ENCODE results near the gene ELFN2.

ELFN2 gene

GRCh38 chr22:37387793-37388192 lies 39.5 kb downstream of the ELFN2 start:
- no peak for DNase-seq (ENCODE audit: low spot score in 2 of 2)
- in situ Hi-C loops (cut with MboI; ENCODE audit: low sequenced_read_pairs): no loop called here
- H3K27me3 ChIP-seq (ENCODE audit: low read depth): no peaks in the 10 kb centered on the region
- no peak overlapping the region for H3K4me3 ChIP-seq
- H3K9me3 ChIP-seq: no peaks in the 10 kb centered on the region
- no peaks in the 10 kb centered on the region for H3K4me1 ChIP-seq
- no peaks in the 10 kb centered on the region for H3K36me3 ChIP-seq (replicated peaks)

- Histone ChIP-seq H3K4me3 (no peak overlapping the region), H3K27me3 (ENCODE audit: low read depth) (peaks cover under 1% of the 10 kb centered on the region; the same call in 1 of the 2 replicates), H3K4me1 (no peaks in the 10 kb centered on the region), H3K36me3 (replicated peaks) (no peaks in the 10 kb centered on the region), H3K9me3 (no peaks in the 10 kb centered on the region)
- DNase-seq (ENCODE audit: low spot score in 2 of 2): no peak
- in situ Hi-C loops (cut with MboI; ENCODE audit: low sequenced_read_pairs): no loop called here
These were observed 40.8 kb downstream of the ELFN2 start for GRCh38 chr22:37386441-37386840.

- H3K36me3 ChIP-seq (replicated peaks): no peaks in the 10 kb centered on the region
- no peaks in the 10 kb centered on the region for H3K9me3 ChIP-seq
- H3K4me3 ChIP-seq: no peak overlapping the region
- DNase-seq (ENCODE audit: low spot score in 2 of 2): no peak
- in situ Hi-C loops (cut with MboI; ENCODE audit: low sequenced_read_pairs): no loop called here
- H3K27me3 ChIP-seq (ENCODE audit: low read depth): peaks cover 18% of the 10 kb centered on the region
- H3K4me1 ChIP-seq: no peaks in the 10 kb centered on the region
These were observed 42.6 kb downstream of the ELFN2 start for GRCh38 chr22:37384691-37385090.

GRCh38 chr22:37383341-37383740 lies 43.9 kb downstream of the ELFN2 start:
- no peaks in the 10 kb centered on the region for H3K4me1 ChIP-seq
- H3K27me3 ChIP-seq (ENCODE audit: low read depth): peaks cover 32% of the 10 kb centered on the region
- no peaks in the 10 kb centered on the region for H3K36me3 ChIP-seq (replicated peaks)
- in situ Hi-C loops (cut with MboI; ENCODE audit: low sequenced_read_pairs): no loop called here
- no peak for DNase-seq (ENCODE audit: low spot score in 2 of 2)
- no peaks in the 10 kb centered on the region for H3K9me3 ChIP-seq
- no peak overlapping the region for H3K4me3 ChIP-seq

GRCh38 chr22:37381489-37381888 lies 45.8 kb downstream of the ELFN2 start:
- Histone ChIP-seq H3K9me3 (no peaks in the 10 kb centered on the region), H3K4me3 (no peak overlapping the region), H3K27me3 (ENCODE audit: low read depth) (peaks cover 47% of the 10 kb centered on the region), H3K36me3 (replicated peaks) (no peaks in the 10 kb centered on the region), H3K4me1 (no peaks in the 10 kb centered on the region)
- in situ Hi-C loops (cut with MboI; ENCODE audit: low sequenced_read_pairs): no loop called here
- DNase-seq (ENCODE audit: low spot score in 2 of 2): no peak

- H3K4me3 ChIP-seq: no peak overlapping the region
- no peaks in the 10 kb centered on the region for H3K4me1 ChIP-seq
- in situ Hi-C loops (cut with MboI; ENCODE audit: low sequenced_read_pairs): no loop called here
- H3K36me3 ChIP-seq (replicated peaks): no peaks in the 10 kb centered on the region
- DNase-seq (ENCODE audit: low spot score in 2 of 2): no peak
- H3K27me3 ChIP-seq (ENCODE audit: low read depth): peaks cover 54% of the 10 kb centered on the region
- H3K9me3 ChIP-seq: no peaks in the 10 kb centered on the region
These were observed 47.6 kb downstream of the ELFN2 start for GRCh38 chr22:37379722-37380121.

GRCh38 chr22:37379085-37379484 lies 48.2 kb downstream of the ELFN2 start:
- H3K36me3 ChIP-seq (replicated peaks): no peaks in the 10 kb centered on the region
- no peak overlapping the region for H3K4me3 ChIP-seq
- no peaks in the 10 kb centered on the region for H3K9me3 ChIP-seq
- H3K4me1 ChIP-seq: no peaks in the 10 kb centered on the region
- in situ Hi-C loops (cut with MboI; ENCODE audit: low sequenced_read_pairs): no loop called here
- no peak for DNase-seq (ENCODE audit: low spot score in 2 of 2)
- peaks cover 54% of the 10 kb centered on the region for H3K27me3 ChIP-seq (ENCODE audit: low read depth)

- no peaks in the 10 kb centered on the region for H3K36me3 ChIP-seq (replicated peaks)
- no peaks in the 10 kb centered on the region for H3K4me1 ChIP-seq
- in situ Hi-C loops (cut with MboI; ENCODE audit: low sequenced_read_pairs): no loop called here
- DNase-seq (ENCODE audit: low spot score in 2 of 2): no peak
- H3K4me3 ChIP-seq: no peak overlapping the region
- H3K27me3 ChIP-seq (ENCODE audit: low read depth): peaks cover 54% of the 10 kb centered on the region
- no peaks in the 10 kb centered on the region for H3K9me3 ChIP-seq
These were observed 48.6 kb downstream of the ELFN2 start for GRCh38 chr22:37378642-37379058.

- no peak for DNase-seq (ENCODE audit: low spot score in 2 of 2)
- Histone ChIP-seq H3K4me3 (no peak overlapping the region), H3K36me3 (replicated peaks) (no peaks in the 10 kb centered on the region), H3K27me3 (ENCODE audit: low read depth) (peaks cover 54% of the 10 kb centered on the region), H3K9me3 (no peaks in the 10 kb centered on the region), H3K4me1 (no peaks in the 10 kb centered on the region)
- in situ Hi-C loops (cut with MboI; ENCODE audit: low sequenced_read_pairs): no loop called here
These were observed 49.4 kb downstream of the ELFN2 start for GRCh38 chr22:37377927-37378326.

- Histone ChIP-seq H3K4me1 (no peaks in the 10 kb centered on the region), H3K36me3 (replicated peaks) (no peaks in the 10 kb centered on the region), H3K4me3 (no peak overlapping the region), H3K27me3 (ENCODE audit: low read depth) (peaks cover 54% of the 10 kb centered on the region), H3K9me3 (no peaks in the 10 kb centered on the region)
- no peak for DNase-seq (ENCODE audit: low spot score in 2 of 2)
- in situ Hi-C loops (cut with MboI; ENCODE audit: low sequenced_read_pairs): no loop called here
These were observed 50.1 kb downstream of the ELFN2 start for GRCh38 chr22:37377138-37377537.

GRCh38 chr22:37376643-37377042 lies 50.6 kb downstream of the ELFN2 start:
- Histone ChIP-seq H3K27me3 (ENCODE audit: low read depth) (peaks cover 54% of the 10 kb centered on the region), H3K4me1 (no peaks in the 10 kb centered on the region), H3K9me3 (no peaks in the 10 kb centered on the region), H3K36me3 (replicated peaks) (no peaks in the 10 kb centered on the region), H3K4me3 (no peak overlapping the region)
- in situ Hi-C loops (cut with MboI; ENCODE audit: low sequenced_read_pairs): no loop called here
- DNase-seq (ENCODE audit: low spot score in 2 of 2): no peak

- H3K9me3 ChIP-seq: no peaks in the 10 kb centered on the region
- no peaks in the 10 kb centered on the region for H3K36me3 ChIP-seq (replicated peaks)
- peaks cover 47% of the 10 kb centered on the region for H3K27me3 ChIP-seq (ENCODE audit: low read depth)
- H3K4me1 ChIP-seq: no peaks in the 10 kb centered on the region
- no peak overlapping the region for H3K4me3 ChIP-seq
- in situ Hi-C loops (cut with MboI; ENCODE audit: low sequenced_read_pairs): no loop called here
- DNase-seq (ENCODE audit: low spot score in 2 of 2): no peak
These were observed 51.5 kb downstream of the ELFN2 start for GRCh38 chr22:37375801-37376200.

- H3K36me3 ChIP-seq (replicated peaks): no peaks in the 10 kb centered on the region
- H3K27me3 ChIP-seq (ENCODE audit: low read depth): peaks cover 35% of the 10 kb centered on the region
- H3K4me1 ChIP-seq: no peaks in the 10 kb centered on the region
- in situ Hi-C loops (cut with MboI; ENCODE audit: low sequenced_read_pairs): no loop called here
- H3K9me3 ChIP-seq: no peaks in the 10 kb centered on the region
- no peak for DNase-seq (ENCODE audit: low spot score in 2 of 2)
- no peak overlapping the region for H3K4me3 ChIP-seq
These were observed 52.7 kb downstream of the ELFN2 start for GRCh38 chr22:37374571-37374970.

- H3K9me3 ChIP-seq: no peaks in the 10 kb centered on the region
- no peaks in the 10 kb centered on the region for H3K36me3 ChIP-seq (replicated peaks)
- H3K27me3 ChIP-seq (ENCODE audit: low read depth): peaks cover 23% of the 10 kb centered on the region
- DNase-seq (ENCODE audit: low spot score in 2 of 2): no peak
- H3K4me1 ChIP-seq: no peaks in the 10 kb centered on the region
- no peak overlapping the region for H3K4me3 ChIP-seq
- in situ Hi-C loops (cut with MboI; ENCODE audit: low sequenced_read_pairs): no loop called here
These were observed 53.8 kb downstream of the ELFN2 start for GRCh38 chr22:37373451-37373850.

- DNase-seq (ENCODE audit: low spot score in 2 of 2): no peak
- no peaks in the 10 kb centered on the region for H3K9me3 ChIP-seq
- no peak overlapping the region for H3K4me3 ChIP-seq
- H3K36me3 ChIP-seq (replicated peaks): no peaks in the 10 kb centered on the region
- in situ Hi-C loops (cut with MboI; ENCODE audit: low sequenced_read_pairs): no loop called here
- H3K4me1 ChIP-seq: no peaks in the 10 kb centered on the region
- peaks cover 11% of the 10 kb centered on the region for H3K27me3 ChIP-seq (ENCODE audit: low read depth)
These were observed 55.4 kb downstream of the ELFN2 start for GRCh38 chr22:37371911-37372310.
